WERI-Rb-1 (cell line): ENCODE results near the gene NCOA3.

Experiments
- DNase-seq: peaks from one replicate; pipeline ENCODE4 v3.0.0-alpha.2; 2020
- H3K27ac ChIP-seq: fragments of 250-450 bp; sonication (Bioruptor Pico); 2 replicates; pipeline ENCODE4 v1.5.1; 2020; ENCODE audit warnings: mild to moderate bottlenecking, moderate library complexity
- H3K27me3 ChIP-seq: fragments of 250-450 bp; sonication (Bioruptor Pico); 2 replicates; pipeline ENCODE4 v1.5.1; 2021; ENCODE audit warnings: mild to moderate bottlenecking, low read depth, moderate library complexity; ENCODE audit not compliant: insufficient read depth, severe bottlenecking
- H3K36me3 ChIP-seq: fragments of 250-450 bp; sonication (Bioruptor Pico); 2 replicates; pipeline ENCODE4 v1.5.1; 2020; ENCODE audit warnings: mild to moderate bottlenecking, moderate library complexity
- H3K4me3 ChIP-seq: 2 replicates; pipeline ENCODE4 v1.5.1; 2011; ENCODE audit warnings: low read depth, mild to moderate bottlenecking, control low read depth, low read length
- H3K9me3 ChIP-seq: fragments of 250-450 bp; sonication (Bioruptor Pico); 2 replicates; pipeline ENCODE4 v1.5.1; 2021; ENCODE audit warnings: mild to moderate bottlenecking, moderate library complexity; ENCODE audit not compliant: severe bottlenecking
- CTCF ChIP-seq: IDR thresholded peaks from 2 replicates; pipeline ENCODE4 v1.5.1; 2011; ENCODE audit warnings: low read depth, mild to moderate bottlenecking, control low read depth, inconsistent platforms, low read length

Gene NCOA3

GRCh38 chr20:47631078-47631477 lies 129.4 kb downstream of the NCOA3 start:
- Histone ChIP-seq H3K27ac (no peak overlapping the region), H3K4me3 (no peak overlapping the region), H3K27me3 (no peaks in the 10 kb centered on the region), H3K9me3 (no peaks in the 10 kb centered on the region), H3K36me3 (no peaks in the 10 kb centered on the region; the same call in none of the 2 replicates)
- DNase-seq: no peak
- no peak for TF ChIP-seq CTCF

GRCh38 chr20:47635256-47635655 lies 133.6 kb downstream of the NCOA3 start:
- DNase-seq: no peak
- Histone ChIP-seq H3K4me3 (no peak overlapping the region), H3K36me3 (peaks cover 14% of the 10 kb centered on the region), H3K27ac (no peak overlapping the region), H3K9me3 (no peaks in the 10 kb centered on the region), H3K27me3 (no peaks in the 10 kb centered on the region)
- no peak for TF ChIP-seq CTCF

- Histone ChIP-seq H3K27ac (no peak overlapping the region), H3K4me3 (no peak overlapping the region), H3K9me3 (no peaks in the 10 kb centered on the region), H3K36me3 (peaks cover 14% of the 10 kb centered on the region), H3K27me3 (no peaks in the 10 kb centered on the region)
- no peak for TF ChIP-seq CTCF
- no peak for DNase-seq
These were observed 137.2 kb downstream of the NCOA3 start for GRCh38 chr20:47638851-47639250.

- no peak overlapping the region for H3K27ac ChIP-seq
- peaks cover 14% of the 10 kb centered on the region for H3K36me3 ChIP-seq
- H3K4me3 ChIP-seq: no peak overlapping the region
- no peaks in the 10 kb centered on the region for H3K27me3 ChIP-seq
- H3K9me3 ChIP-seq: no peaks in the 10 kb centered on the region
- TF ChIP-seq CTCF: no peak
- no peak for DNase-seq
These were observed 140.4 kb downstream of the NCOA3 start for GRCh38 chr20:47642118-47642517.

- H3K9me3 ChIP-seq: no peaks in the 10 kb centered on the region
- no peak for TF ChIP-seq CTCF
- H3K4me3 ChIP-seq: no peak overlapping the region
- no peak overlapping the region for H3K27ac ChIP-seq
- no peak for DNase-seq
- H3K36me3 ChIP-seq: peaks cover 14% of the 10 kb centered on the region
- no peaks in the 10 kb centered on the region for H3K27me3 ChIP-seq
These were observed 140.9 kb downstream of the NCOA3 start for GRCh38 chr20:47642624-47643023.

GRCh38 chr20:47645632-47646031 lies 143.9 kb downstream of the NCOA3 start:
- Histone ChIP-seq H3K36me3 (no peaks in the 10 kb centered on the region), H3K9me3 (no peaks in the 10 kb centered on the region), H3K4me3 (no peak overlapping the region), H3K27me3 (no peaks in the 10 kb centered on the region), H3K27ac (no peak overlapping the region)
- no peak for DNase-seq
- no peak for TF ChIP-seq CTCF
